GM23338 (cell line): ENCODE results near the gene GNB3. TPM values are rescaled to one million over a fixed set of nuclear protein-coding genes. Genes with fewer than 3 reads are reported as not detected.

Source experiments
- ATAC-seq: fragments of 200-7000 bp; cut with Tn5 transposase; 3 replicates; pipeline ENCODE4 v1.9.1; 2020
- DNase-seq: peaks from one replicate; pipeline ENCODE4 v3.0.0-alpha.2; 2015; ENCODE audit warnings: low spot score
- H2AFZ ChIP-seq: fragments of 200-600 bp; sonication (generic); 2 replicates; pipeline ENCODE4 v1.8.0; 2016; ENCODE audit warnings: antibody characterized with exemption, mild to moderate bottlenecking, moderate library complexity
- H3F3A ChIP-seq: fragments of 200-600 bp; sonication (generic); replicated peaks from 2 replicates; pipeline ENCODE4 v1.8.0; 2017; ENCODE audit warnings: antibody characterized with exemption, mixed run types, low read depth
- H3K27ac ChIP-seq: fragments of 200-600 bp; sonication (generic); 2 replicates; pipeline ENCODE4 v1.6.1; 2016; ENCODE audit warnings: low read depth
- H3K27me3 ChIP-seq: fragments of 200-600 bp; sonication (generic); 2 replicates; pipeline ENCODE4 v1.8.0; 2016; ENCODE audit warnings: mild to moderate bottlenecking, mixed run types, moderate library complexity; ENCODE audit not compliant: insufficient read depth
- H3K36me3 ChIP-seq: fragments of 200-600 bp; sonication (generic); 2 replicates; pipeline ENCODE4 v1.8.0; 2016; ENCODE audit warnings: mild to moderate bottlenecking; ENCODE audit not compliant: insufficient read depth
- H3K4me1 ChIP-seq: fragments of 200-600 bp; sonication (generic); 2 replicates; pipeline ENCODE4 v1.8.0; 2016; ENCODE audit warnings: mild to moderate bottlenecking, moderate library complexity; ENCODE audit not compliant: insufficient read depth
- H3K4me2 ChIP-seq: fragments of 200-600 bp; sonication (generic); 2 replicates; pipeline ENCODE4 v1.7.1; 2017; ENCODE audit warnings: mixed run types
- H3K4me3 ChIP-seq: fragments of 200-600 bp; sonication (generic); 2 replicates; pipeline ENCODE4 v1.6.1; 2016; ENCODE audit warnings: mixed run types
- H3K79me2 ChIP-seq: fragments of 200-600 bp; sonication (generic); replicated peaks from 2 replicates; pipeline ENCODE4 v1.8.0; 2017; ENCODE audit warnings: mild to moderate bottlenecking; ENCODE audit not compliant: insufficient read depth
- H3K9me2 ChIP-seq: fragments of 200-600 bp; sonication (generic); 2 replicates; pipeline ENCODE4 v1.8.0; 2017; ENCODE audit not compliant: insufficient read depth
- H4K20me1 ChIP-seq: fragments of 200-600 bp; sonication (generic); replicated peaks from 2 replicates; pipeline ENCODE4 v1.8.0; 2017; ENCODE audit warnings: mild to moderate bottlenecking; ENCODE audit not compliant: insufficient read depth
- H3K27ac Mint-ChIP-seq: 2 replicates; pipeline ENCODE4 v1.8.0; 2020; ENCODE audit warnings: inconsistent platforms, mild to moderate bottlenecking, moderate library complexity, mixed read lengths
- H3K27me3 Mint-ChIP-seq: 3 replicates; pipeline ENCODE4 v1.8.0; 2022; ENCODE audit warnings: low read depth, mild to moderate bottlenecking, moderate library complexity, mixed read lengths, inconsistent platforms; ENCODE audit not compliant: insufficient read depth, poor library complexity
- H3K36me3 Mint-ChIP-seq: 3 replicates; pipeline ENCODE4 v1.8.0; 2021; ENCODE audit warnings: low read depth, mild to moderate bottlenecking, inconsistent platforms, moderate library complexity, mixed read lengths
- H3K4me1 Mint-ChIP-seq: 3 replicates; pipeline ENCODE4 v1.8.0; 2020; ENCODE audit warnings: mild to moderate bottlenecking, inconsistent platforms, mixed read lengths
- H3K4me3 Mint-ChIP-seq: 3 replicates; pipeline ENCODE4 v1.8.0; 2021; ENCODE audit warnings: moderate library complexity, mild to moderate bottlenecking, inconsistent platforms, mixed read lengths
- H3K9me3 Mint-ChIP-seq: 3 replicates; pipeline ENCODE4 v1.8.0; 2020; ENCODE audit warnings: moderate library complexity, mild to moderate bottlenecking, inconsistent platforms, mixed read lengths
- CREB1 ChIP-seq: fragments of 250-450 bp; sonication (Bioruptor Pico); IDR thresholded peaks from 2 replicates; pipeline ENCODE4 v1.5.0; 2020; ENCODE audit warnings: low read depth, mild to moderate bottlenecking, moderate library complexity
- CTCF ChIP-seq, 2 experiments: fragments of 200-600 bp in 1 of 2; sonication (generic) in 1 of 2; conservative IDR thresholded peaks; 2 replicates each; pipeline versions ENCODE4 v1.5.1 to v1.6.1; 2016 to 2017; ENCODE audit warnings: antibody characterized with exemption in 2 of 2, low read depth in 2 of 2, mild to moderate bottlenecking in 2 of 2, moderate library complexity in 1 of 2
- EZH2phosphoT487 ChIP-seq: fragments of 200-600 bp; sonication (generic); IDR thresholded peaks from one replicate; pipeline ENCODE4 v1.8.1; 2018; ENCODE audit warnings: antibody characterized with exemption; ENCODE audit not compliant: unreplicated experiment
- JUNB ChIP-seq: IDR thresholded peaks from one replicate; pipeline ENCODE4 v1.6.1; 2016; ENCODE audit warnings: antibody characterized with exemption; ENCODE audit not compliant: unreplicated experiment
- NANOG ChIP-seq: IDR thresholded peaks from 2 replicates; pipeline ENCODE4 v1.6.1; 2016; ENCODE audit warnings: antibody characterized with exemption, borderline replicate concordance
- POLR2AphosphoS5 ChIP-seq: IDR thresholded peaks from 2 replicates; pipeline ENCODE4 v1.6.1; 2016; ENCODE audit warnings: antibody characterized with exemption, low read depth
- REST ChIP-seq: IDR thresholded peaks from one replicate; pipeline ENCODE4 v1.6.1; 2018; ENCODE audit warnings: antibody characterized with exemption; ENCODE audit not compliant: unreplicated experiment
- ZNF331 ChIP-seq: fragments of 250-450 bp; sonication (Bioruptor Pico); IDR thresholded peaks from 2 replicates; pipeline ENCODE4 v1.5.0; 2020; ENCODE audit warnings: low read depth, mild to moderate bottlenecking, moderate library complexity
- polyA plus RNA-seq: library from polyadenylated mRNA; unstranded; fragments of >200 nt; fragmentation: Nextera tagmentation; extraction: Ambion mirVana; gene quantifications from 2 replicates; pipeline ENCODE4 v1.2.1, GENCODE V29; 2016
- total RNA-seq: library from RNA; depleted of rRNA; stranded (reverse); fragments of >200 nt; shearing (Covaris generic); gene quantifications from 2 replicates; pipeline ENCODE4 v1.2.3, GENCODE V29; 2014
- TF ChIP-seq, protein P1 (sequence below): IDR thresholded peaks from 2 replicates; pipeline ENCODE4 v1.6.1; 2016; ENCODE audit warnings: antibody characterized with exemption

Gene GNB3
- total and polyA plus RNA-seq, 2 experiments from 2014 or later: 5.4 to 8.2 TPM

- peaks cover 77% of the 10 kb centered on the region for H3K36me3 Mint-ChIP-seq
- H3K4me3 ChIP-seq: no peak overlapping the region
- peaks cover 4% of the 10 kb centered on the region for H3K4me1 ChIP-seq
- H3K27me3 ChIP-seq: no peaks in the 10 kb centered on the region
- H3K27ac ChIP-seq: no peak overlapping the region
- H3K27me3 Mint-ChIP-seq: peaks cover 8% of the 10 kb centered on the region
- no peak overlapping the region for H3K27ac Mint-ChIP-seq
- H4K20me1 ChIP-seq: peaks cover 1% of the 10 kb centered on the region; the same call in 1 of the 2 replicates
- no peak for DNase-seq
- no peaks in the 10 kb centered on the region for H3K9me2 ChIP-seq
- no peak overlapping the region for H3K4me3 Mint-ChIP-seq
- no peak for ATAC-seq
- no peak overlapping the region for H2AFZ ChIP-seq
- H3K36me3 ChIP-seq: peaks cover 27% of the 10 kb centered on the region
- no peaks in the 10 kb centered on the region; the same call in 2 of the 3 replicates for H3K9me3 Mint-ChIP-seq
- TF ChIP-seq CREB1 (CRISPR knock-in tag): no peak
- no peak for TF ChIP-seq CTCF (conservative IDR thresholded peaks at IDR 0.05; ENCODE audit: low read depth in 2 of 2)
- TF ChIP-seq REST: no peak
- TF ChIP-seq NANOG: no peak
- no peak for TF ChIP-seq JUNB
- H3F3A ChIP-seq: peaks cover 3% of the 10 kb centered on the region; the same call in 1 of the 2 replicates
- peaks cover 4% of the 10 kb centered on the region for H3K4me1 Mint-ChIP-seq
- peaks cover 18% of the 10 kb centered on the region for H3K79me2 ChIP-seq
- no peak overlapping the region for H3K4me2 ChIP-seq
Observed at GRCh38 chr12:6858799-6859198, 18.1 kb downstream of the GNB3 start.

GRCh38 chr12:6860116-6860515 is 19.4 kb downstream of the GNB3 start:
- Histone ChIP-seq H3K79me2 (peaks cover 5% of the 10 kb centered on the region), H3K4me3 (no peak overlapping the region), H3K4me2 (no peak overlapping the region), H2AFZ (no peak overlapping the region), H4K20me1 (no peaks in the 10 kb centered on the region; the same call in 1 of the 2 replicates), H3K27me3 (no peaks in the 10 kb centered on the region), H3K9me2 (no peaks in the 10 kb centered on the region), H3K4me1 (no peaks in the 10 kb centered on the region), H3K36me3 (peaks cover 27% of the 10 kb centered on the region), H3K27ac (no peak overlapping the region), H3F3A (no peaks in the 10 kb centered on the region; the same call in 1 of the 2 replicates)
- DNase-seq (no peak), ATAC-seq (no peak)
- Mint-ChIP-seq H3K4me3 (no peak overlapping the region), H3K27me3 (peaks cover 5% of the 10 kb centered on the region), H3K4me1 (peaks cover 1% of the 10 kb centered on the region; the same call in 2 of the 3 replicates), H3K9me3 (no peaks in the 10 kb centered on the region; the same call in 2 of the 3 replicates), H3K36me3 (peaks cover 87% of the 10 kb centered on the region), H3K27ac (no peak overlapping the region)
- TF ChIP-seq POLR2AphosphoS5 (no peak), NANOG (no peak), EZH2phosphoT487 (no peak), ZNF331 (CRISPR knock-in tag) (no peak)
- TF ChIP-seq, protein P1, sequence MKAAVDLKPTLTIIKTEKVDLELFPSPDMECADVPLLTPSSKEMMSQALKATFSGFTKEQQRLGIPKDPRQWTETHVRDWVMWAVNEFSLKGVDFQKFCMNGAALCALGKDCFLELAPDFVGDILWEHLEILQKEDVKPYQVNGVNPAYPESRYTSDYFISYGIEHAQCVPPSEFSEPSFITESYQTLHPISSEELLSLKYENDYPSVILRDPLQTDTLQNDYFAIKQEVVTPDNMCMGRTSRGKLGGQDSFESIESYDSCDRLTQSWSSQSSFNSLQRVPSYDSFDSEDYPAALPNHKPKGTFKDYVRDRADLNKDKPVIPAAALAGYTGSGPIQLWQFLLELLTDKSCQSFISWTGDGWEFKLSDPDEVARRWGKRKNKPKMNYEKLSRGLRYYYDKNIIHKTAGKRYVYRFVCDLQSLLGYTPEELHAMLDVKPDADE: no peak
